ENCODE results near the gene RNF103.
"Not testable (repeated sequence)": the region's sequence is repeated elsewhere in the genome, so short reads cannot be mapped to it uniquely, and the experiment has no call there.

Gene RNF103

DNA sequence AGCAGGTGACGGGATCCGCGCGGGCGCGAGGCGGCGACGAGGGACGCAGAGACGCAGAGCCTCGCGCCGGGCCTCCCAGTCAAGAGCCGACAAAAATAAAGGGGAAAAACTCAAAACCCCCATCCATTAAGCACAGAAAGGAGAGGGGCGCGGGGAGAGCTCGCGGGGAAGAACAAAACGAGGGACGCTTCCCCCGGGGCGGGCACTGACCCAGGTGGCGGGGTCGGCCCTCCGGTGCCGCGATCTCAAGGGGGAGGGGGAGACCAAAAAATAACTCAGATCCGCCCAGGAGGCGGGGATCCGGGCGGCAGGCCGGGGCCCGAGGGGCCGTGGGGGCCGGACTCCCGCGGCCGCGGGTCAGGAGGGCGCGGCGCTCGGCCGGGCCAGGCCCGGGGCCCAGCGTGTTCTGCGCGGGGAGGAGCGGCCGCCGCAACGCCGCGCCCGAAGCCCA, 597 bp downstream of the RNF103 start:
- DNase-seq = peak; percentile 40

DNA sequence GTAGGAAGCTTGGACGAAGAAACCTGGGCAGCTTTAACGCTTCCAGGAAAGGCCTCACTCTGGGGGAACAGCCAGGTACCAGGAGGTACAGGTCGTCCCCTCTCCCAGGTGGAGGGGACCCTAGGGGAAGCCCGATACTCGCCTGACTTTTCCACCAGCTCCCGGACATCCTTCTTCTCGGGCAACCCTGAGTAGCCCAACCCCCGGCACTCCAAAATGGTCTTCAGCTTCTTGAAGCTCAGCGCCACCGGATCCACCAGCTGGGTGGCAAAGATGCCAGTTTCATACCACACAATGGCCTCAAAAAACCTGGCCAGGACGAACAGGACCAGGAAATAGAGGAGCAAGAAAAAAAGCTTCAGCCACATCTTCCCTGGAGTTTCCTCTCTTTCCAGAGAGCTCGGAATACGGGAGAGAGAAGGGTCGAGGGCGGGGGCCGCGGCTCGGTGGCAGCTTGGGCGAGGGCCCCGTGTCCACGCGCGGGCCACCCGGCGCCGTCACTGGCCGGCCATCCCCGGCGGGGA, 1.1 kb downstream of the RNF103 start:
- peak; percentile 14 for DNase-seq

DNA sequence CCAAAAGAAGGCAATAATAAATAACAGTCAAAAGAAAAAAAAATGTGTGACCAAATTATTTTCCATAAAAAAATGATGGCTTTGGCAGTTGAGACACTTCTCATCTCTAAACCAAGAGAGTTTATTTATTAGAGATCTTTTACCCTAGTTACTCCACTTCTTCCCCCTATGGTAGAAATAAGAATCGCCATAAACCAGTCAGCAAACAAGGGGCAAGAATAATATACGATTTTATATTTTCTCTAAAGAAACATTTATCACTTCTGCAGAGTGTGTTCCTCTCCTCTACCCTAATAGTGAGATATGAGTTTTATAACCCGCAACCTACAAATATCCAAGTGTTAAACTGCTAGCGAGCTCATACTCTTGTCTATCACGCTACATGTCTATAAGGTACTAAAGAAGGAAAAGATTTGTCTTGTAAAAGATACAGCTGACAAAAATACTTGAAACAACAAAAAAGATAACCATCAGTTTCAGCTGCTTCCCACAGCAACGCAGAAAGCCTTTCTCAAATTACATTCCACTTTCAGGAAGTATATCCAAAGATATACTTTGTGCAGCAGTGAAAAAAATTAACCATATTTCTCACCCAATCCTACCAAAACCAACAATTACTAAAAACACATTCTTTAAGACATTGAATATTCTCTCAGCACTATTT, 2.3 kb downstream of the RNF103 start:
- no peak for DNase-seq

DNA sequence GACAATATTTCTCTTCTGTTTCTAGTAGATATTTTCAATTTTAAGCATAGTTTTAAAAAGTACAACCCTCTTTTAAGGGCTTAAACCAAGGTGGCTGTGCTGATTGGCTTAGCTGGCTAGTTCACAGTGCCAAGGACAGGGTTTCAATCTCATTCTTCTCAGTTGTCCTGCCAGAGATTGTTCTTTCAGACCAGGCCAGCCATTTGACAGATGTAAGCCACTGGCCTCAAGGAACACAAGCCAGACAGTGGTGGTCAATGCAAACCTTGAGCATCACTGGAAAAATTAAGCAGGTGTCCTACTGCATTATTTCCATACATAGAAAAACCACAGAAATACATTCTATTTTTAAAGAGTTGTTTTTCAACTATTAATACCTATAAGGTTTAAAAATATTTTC, 5.9 kb downstream of the RNF103 start:
- DNase-seq = no peak

DNA sequence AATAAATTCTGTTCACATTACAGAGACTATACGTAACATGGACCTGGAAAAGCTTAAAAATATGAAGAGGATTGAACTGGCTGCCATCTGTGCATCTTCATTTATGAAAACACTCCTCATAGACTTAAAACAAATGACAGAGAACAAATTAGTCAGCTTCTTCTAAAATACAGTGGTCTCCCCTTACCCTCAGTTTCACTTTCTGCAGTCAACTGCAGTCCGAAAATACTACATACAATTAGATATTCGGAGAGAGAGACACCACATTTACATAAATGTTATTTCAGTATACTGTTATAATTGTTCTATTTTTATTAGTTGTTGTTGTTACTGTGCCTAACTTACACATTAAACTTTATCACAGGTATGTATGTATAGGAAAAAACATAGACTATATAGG, 6.5 kb downstream of the RNF103 start:
- no peak for DNase-seq

DNA sequence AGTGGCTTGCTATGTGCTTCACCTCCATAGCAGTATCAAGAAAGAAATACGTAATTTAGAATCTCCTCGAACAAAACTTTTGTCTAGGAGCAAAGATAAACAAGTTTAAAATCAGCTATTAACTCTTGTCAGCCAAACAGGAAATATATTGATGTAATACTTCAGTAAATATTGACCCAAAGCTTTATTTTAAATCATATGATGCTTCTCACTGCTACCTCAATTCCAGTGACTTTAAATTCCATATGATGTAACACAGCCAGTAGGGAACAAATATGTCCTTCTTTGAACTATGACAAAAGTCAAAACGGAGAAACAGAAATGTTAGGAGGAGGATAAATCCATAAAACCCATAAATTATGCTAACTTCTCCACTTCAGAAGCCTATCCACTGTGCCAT, 7.2 kb downstream of the RNF103 start:
- DNase-seq = no peak

DNA sequence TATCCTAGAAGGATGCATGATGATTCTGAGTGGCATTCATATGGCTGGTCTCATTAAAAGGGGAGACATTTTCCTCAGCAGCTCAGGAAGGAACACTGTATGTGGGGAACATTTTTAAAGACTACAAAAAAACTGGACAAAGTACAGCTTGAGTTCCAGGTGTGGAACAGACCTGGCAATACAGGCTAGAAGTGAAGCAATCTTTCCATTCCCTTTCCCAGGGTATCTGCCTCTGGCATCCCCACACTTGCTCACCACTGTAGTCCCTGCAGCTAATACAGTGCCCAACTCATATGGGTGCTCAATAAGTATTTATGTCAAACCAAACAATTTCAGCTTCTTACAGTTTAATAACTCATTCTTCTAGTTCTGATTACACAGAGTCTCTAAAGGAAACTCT, 8.1 kb downstream of the RNF103 start:
- DNase-seq = no peak

DNA sequence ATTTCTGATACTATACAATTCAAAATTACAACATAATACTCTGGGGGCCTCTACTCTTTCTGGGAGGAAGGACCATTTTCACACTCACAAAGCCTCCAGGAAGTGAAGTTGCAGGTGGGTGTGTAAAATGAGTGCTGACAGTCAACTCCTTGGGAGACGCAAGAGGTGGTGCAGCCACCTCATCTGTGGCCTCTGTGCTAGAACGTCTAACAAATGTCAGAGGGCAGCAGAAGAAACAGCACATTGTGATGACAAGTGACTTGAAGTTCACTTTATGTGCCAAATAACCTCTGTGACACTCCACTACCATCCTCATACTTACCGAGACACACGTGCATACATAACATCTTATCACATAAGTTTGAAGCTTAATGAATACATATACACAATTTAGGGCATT, 10.2 kb downstream of the RNF103 start:
- DNase-seq = no peak

DNA sequence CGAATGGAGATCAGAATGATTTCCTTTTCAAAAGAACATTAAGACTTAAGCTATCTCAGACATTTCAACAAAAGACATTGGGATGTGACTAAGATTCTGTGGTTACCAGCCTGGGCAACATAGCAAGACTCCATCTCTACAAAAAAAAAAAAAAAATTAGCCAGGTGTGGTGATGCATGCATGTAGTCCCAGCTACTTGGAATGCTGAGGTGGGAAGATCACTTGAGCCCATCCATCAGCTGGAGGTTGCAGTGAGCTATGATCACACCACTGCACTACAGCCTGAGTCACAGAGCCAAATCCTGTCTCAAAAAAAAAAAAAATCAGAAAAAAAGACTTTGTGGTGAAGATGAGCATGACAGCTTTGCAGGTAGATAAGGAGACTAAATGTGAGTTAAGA, 12.8 kb downstream of the RNF103 start:
- DNase-seq = no peak

DNA sequence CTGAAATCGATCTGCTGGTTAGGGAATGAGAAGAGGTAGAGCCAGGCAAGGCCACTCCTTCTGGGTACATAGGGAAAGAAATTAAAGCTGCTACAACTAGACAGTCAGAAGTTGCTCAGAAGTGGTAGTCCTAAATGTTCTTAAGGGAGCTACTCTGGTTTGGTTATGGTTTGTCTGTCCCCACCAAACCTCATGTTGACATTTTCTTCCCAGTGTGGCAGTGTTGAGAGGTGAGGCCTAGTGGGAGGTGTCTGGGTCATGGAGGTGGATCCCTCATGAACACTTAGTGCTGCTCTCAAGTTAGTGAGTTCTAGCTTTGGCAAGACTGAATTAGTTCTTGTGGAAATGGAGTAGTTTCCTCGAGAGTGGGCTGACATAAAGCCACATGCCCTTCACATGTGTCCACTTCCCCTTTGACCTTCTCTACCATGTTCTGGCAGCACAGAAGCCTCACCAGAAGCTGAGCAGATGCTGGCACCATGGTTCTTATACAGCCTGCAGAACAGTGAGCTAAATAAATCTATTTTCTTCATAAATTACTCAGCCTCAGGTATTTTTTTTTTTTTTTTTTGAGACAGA, 14.7 kb downstream of the RNF103 start:
- no peak for DNase-seq

DNA sequence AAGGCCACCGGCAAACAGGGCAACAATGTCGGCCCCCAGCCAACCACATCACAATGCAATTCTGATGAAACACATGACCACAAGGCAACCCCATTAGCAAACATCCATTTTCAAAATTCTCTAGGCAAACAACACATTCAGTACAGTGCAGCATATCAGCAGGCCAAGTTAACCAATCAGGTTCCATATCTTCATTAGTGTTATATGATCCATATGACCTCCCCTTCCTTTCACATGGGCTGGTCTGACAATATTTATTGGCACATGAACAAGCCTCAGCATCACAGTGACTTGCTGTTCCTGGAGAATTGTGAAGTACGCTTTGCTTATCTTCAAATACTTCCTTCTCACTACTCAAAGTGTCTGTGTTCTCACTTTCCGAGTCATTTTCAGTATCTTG, 19.8 kb downstream of the RNF103 start:
- DNase-seq = no peak

DNA sequence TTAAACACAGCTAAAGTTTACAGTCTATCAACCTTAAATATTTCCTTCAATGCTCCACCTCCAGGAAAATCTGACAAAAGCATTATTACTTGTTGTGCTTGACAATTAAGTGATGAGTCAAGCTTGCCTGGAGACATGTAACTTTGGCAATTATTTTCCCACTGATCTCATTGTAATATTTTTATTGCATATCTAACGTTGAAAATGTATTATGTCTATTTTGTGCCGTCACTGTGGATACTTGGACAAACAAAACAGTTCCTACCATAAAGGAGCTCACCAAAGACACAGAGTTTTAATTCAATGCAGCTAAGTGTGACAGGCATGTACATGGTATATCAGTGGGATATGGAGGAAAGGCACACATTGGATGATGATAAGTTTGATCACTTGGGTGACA, 24.7 kb downstream of the RNF103 start:
- no peak for DNase-seq

DNA sequence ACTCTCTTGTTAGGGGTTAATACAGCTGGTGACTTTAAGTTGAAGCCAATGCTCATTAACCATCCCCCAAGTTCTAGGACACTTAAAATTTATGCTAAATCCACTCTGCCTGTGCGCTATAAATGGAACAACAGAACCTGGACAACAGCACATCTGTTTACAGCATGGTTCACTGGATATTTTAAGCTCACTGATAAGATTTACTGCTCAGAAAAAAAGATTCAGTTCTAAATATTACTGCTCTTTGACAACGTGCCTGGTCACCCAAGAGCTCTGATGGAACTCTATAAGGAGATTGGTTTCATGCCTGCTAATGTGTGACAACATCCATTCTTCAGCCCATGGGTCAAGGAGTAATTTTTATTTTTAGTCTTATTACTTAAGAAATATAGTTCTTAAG, 27.5 kb downstream of the RNF103 start:
- no peak for DNase-seq

DNA sequence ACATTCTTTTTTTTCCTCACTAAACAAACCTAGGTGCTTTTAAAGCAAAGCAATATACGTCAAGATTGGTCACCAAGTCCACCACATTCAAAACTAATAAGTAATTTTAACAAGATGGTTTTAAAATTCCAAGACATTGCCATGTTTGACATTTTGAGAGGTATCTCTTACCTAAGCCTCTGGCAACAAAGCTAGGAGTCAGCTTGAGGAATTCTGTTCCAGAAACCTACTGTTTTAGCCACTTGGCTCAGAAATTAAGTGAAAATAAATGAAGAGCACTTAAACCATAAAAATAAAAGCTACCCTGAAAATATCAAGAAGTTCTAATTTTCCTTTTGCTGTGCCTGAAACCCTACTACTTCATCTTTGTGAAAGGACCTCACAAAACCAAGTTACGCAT, 30.4 kb downstream of the RNF103 start:
- DNase-seq = no peak

DNA sequence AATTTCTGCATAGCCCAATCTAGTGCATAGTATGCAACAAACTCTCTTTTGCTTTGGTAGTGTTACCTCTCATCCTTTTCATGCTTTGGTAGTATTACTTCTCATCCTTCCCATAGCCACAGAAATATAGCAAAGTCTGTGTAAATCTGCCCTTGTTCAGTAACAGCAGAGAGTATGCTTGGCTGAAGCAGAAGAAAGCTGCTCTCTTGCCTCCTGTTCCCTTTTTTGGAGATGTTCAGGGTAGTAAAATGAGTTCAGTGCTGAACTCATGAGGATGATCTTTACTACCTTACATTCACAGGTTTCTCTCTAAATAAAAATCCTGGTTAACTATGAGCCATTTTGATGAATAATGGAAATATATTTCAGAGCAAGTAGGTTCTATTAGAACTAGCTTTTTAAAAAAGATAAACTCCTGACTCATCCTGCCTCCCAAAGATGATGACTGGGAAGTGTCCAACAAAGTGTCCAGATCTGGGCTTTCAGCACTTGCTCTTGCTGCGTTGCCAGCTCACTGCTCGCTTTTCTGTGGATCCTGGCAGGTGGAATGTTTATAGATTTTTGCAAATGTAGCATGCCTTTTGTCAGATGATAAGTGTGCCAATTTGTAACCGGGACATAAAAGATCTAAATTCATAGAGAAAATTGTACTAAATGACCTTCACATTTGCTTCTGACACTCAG, 31.0 kb downstream of the RNF103 start:
- DNase-seq = no peak

DNA sequence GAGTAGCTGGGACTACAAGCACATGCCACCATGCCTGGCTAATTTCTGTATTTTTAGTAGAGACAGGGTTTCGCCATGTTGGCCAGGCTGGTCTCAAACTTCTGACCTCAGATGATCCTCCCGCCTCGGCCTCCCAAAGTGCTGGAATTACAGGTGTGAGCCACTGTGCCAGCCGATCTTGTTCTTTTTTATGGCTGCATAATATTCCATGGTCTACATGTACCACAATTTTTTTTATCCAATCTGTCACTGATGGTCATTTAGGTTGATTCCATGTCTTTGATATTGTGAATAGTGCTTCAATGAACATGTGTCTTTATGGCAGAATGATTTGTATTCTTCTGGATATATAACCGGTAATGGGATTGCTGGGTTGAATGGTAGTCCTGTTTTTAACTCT, 34.0 kb downstream of the RNF103 start:
- DNase-seq = not testable (repeated sequence)

DNA sequence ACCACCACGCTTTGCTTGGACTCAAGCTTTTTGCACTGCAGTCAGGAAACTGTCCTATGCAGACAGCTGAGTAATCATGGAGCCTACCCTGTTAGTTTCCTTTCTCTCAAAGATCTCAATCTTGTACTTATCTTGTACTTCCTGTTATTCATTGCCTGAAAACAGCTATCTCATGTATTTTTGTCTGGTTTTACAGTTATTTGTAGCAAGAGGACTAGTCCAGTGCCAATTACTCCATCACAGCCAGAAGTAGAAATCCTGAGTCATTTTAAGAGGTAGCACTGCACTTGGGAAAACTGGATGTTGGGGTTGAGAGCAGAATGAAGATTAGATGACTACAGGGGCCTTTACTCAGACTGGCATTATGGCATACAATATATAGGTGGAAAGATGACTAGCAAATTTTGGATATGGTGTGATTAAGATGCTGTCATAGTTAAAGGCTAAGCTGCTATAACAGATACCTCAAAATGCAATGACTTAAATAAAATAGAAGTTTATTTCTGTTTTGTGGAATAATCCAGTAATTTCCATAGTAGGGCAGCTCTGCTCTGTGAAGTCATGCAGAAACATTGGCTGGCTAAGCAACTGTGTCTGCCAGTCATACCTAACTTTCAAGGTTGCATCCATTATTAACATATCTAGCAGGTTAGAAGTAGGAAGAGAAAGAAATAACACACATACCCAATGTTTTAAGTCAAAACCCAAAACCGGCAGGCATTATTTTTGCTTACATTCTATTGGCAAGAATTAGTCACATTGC, 39.3 kb downstream of the RNF103 start:
- no peak for DNase-seq

DNA sequence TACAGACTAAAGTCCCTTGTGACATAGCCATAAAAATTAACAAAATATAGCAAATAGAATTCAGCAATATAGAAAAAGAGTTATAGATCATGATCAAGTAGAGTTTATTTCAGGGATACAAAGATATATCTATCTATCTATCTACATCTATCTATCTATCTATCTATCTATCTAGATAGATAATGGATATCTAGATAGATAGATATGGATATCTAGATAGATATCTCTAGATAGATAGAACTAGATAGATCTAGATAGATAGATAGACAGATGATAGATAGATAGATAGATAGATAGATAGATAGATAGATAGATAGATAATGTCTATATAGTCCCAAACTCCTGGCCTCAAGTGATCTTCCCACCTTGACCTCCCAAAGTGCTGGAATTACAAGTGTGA, 43.1 kb downstream of the RNF103 start:
- no peak for DNase-seq

DNA sequence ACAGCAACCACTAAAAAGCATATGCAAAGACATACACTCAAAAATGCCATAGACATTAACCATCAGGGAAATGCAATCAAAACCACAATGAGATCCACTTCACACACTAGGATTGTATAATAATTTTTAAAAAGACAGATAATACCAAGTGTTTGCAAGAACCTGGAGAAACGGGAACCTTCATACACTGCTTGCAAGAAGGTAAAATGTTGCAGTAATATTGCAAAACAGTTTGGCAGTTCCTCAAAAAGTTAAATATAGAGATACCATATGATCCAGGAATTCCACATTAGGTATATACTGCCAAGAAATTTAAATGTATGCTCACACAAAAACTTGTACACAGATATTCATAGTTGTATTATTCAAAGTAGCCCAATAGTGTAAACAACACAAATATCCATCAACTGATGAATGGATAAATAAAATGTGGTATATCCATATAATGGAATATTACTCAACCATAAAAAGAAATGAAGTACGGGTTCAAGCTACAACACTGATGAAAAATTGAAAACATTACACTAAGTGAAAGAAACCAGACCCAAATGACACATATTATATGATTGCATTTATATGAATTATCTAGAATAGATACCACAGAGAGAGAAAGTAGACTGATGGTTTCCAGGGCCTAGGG, 45.7 kb downstream of the RNF103 start:
- no peak for DNase-seq

DNA sequence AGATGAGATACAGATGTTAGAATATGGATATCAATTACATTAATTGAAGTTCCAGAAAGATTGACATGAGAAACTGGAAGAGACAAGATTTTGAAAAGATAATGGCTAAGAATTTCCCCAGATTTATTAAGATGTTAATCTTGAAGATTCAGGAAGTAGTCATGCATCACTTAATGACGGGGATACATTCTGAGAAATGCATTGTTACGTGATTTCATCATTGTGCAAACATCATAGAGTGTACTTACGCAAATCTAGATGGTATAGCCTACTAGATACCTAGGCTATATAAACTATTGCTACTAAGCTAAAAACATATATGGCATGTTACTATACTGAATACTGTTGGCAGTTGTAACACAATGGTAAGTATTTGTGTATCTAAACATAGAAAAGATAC, 53.6 kb downstream of the RNF103 start:
- DNase-seq = no peak

DNA sequence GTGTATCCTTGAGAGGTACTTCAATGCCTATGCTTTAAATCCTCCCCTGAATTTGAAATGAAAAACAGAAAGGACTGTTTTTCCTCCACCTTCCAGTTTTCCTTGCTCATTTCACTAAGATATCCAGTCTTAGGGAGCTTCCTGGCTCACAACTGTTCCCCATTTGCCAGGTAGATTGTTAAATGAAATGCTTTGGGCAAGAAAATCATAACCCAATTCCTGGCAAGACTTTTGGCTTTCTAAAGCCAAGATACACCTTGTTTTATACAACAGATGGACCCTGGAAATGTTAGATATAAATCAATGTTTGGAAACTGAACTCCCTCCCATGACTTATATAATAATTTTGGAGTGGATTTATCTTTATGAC, 56.9 kb downstream of the RNF103 start:
- DNase-seq = no peak

DNA sequence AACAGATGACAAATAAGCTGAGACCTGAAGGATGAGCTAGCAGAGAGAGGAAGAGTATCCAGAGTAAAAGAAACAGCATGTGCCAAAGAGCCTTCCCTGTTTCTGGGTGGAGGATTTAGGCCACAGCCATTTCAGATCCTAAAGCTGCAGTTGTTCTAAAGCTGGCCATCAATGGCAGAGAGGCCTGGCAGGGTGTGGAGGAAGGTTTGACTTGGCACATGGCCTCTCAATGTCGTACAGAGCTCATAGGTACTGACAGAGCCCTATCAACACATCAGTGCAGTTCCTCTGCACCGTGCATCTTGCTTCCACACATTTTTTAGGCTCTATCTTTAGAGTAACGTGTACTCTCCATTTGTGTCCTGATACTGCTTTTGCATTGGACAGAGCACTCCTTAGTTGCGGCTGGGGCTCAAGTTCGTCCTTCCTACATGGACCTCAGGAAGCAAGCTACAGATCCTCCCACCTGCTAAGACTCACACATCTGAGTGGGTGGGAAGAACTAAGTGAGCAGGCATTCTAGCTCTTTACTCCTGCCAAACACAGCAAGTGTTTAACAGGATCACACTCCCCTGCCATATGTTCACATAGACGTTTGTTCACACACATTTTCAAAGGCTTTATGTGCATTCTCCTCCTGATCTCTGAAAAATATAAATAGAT, 57.4 kb downstream of the RNF103 start:
- no peak for DNase-seq

DNA sequence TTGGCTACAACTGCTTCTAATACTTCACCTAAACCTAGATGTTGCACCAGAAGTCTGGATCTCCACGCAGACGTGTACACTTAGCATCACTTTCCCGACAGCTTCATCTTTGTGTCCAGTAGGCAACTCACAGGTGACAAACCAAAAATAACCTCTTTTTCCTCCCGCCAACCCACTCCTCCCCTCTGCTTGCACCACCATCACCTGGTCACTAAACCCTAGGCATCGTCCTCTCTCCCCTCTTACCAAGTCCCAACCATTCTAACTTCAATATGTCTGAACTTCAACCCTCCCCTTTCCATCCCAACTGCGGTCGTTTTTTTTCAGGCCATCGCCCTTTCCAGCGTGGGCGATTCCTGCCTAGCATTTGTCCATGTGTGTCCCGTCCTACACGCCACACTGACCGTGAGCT, 60.0 kb downstream of the RNF103 start:
- no peak for DNase-seq
